ENCODE data around the gene CD34.

GRCh38 chr1:207838156-207839082, 72.5 kb downstream of the CD34 start:
- TF ChIP-seq CTCF (IDR thresholded peaks at IDR 0.05) (no peak), POLR2A (IDR thresholded peaks at IDR 0.05) (no peak)

Data from right lobe of liver (tissue), 4 donors.